GM19372 (cell line): ENCODE data around the gene HDAC7.

Experiments used
- ATAC-seq: cut with Tn5 transposase; IDR thresholded peaks from one replicate; pipeline ENCODE4 v1.9.1; 2021; ENCODE audit warnings: mild to moderate bottlenecking, low read depth, moderate library complexity; ENCODE audit not compliant: unreplicated experiment

The HDAC7 gene

DNA sequence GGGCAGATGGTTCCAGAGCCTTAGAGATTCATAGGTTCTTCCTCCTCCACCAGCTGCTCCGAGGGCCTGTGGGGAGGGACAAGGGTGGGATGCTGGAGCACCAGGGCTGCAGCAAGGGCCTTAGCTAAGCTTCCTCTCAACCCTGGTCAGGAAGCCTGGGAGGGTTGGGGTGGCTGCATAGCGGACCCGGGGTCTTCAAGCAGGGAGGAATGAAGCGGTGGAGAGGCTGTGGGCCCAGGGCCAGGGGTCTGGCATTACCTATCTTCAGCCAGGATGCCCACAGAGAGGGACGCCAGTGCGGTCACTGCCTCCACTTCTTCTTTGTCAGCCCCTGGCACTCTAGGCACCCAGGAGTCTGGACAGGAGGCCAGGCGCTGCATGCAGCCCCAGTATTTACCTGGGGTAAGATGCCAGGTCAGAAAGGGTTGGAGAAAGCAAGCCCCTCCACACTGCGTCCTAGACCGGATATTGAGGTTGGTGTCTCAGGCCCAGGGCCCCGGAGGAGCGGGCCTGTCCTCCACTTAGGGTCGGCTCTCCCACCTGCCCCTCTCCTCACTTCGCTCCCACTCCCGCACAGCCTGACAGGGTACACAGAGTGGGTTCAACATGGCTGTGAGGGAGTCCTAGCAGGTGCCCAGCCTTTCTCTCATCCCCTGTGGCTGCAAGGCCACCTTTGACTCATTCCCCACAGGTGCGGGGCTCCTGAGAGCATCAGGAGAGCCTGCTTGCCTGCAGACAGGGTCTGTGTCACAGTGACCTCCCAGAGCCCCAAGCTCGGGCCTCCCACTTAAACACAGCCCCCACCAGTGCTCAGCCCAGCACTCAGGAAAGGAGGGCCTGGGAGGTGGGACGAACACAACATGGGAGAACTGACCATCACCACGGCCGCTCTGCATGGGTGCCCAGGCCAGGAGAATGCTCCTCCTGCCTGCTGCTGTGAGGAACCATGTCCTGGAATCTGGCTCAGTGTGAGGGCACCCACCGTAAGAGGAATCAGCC is 35.6 kb downstream of the HDAC7 start:
- no peak for ATAC-seq

DNA sequence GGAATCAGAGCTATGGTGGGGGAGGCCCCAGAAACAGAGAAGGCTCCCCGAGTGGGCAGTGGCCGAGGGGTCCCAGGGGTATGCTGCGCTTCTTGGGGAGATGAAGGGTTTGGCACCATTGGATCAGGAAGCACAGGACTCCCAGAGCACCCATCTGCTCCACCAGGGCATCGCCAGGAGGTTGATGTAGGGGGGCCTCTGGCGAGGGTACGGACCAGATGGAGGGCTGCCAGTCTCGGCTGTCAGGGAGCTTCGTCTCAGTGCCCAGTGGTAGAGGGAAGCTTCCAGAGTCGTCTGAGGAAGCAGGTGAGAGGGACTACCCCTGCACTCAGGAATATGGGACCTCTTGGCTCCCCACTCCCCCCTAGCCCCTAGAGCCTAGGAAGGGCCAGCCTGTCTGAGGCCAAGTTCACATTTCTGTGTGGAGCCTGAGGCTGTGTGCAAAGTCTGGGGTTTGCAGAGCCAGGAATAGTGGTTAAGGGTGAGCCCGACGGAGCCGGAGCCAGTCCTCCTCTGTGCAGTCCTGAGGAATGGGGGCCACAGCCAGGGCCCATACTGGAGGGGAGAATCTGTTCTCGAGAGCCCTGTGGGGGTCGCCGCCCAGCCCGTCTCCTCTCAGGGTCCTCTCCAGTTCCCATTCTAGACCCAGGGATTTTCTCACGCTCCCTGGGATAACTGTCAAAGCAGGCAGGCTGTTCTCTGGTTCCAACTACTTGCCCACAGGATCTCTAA is 36.5 kb downstream of the HDAC7 start:
- no peak for ATAC-seq

DNA sequence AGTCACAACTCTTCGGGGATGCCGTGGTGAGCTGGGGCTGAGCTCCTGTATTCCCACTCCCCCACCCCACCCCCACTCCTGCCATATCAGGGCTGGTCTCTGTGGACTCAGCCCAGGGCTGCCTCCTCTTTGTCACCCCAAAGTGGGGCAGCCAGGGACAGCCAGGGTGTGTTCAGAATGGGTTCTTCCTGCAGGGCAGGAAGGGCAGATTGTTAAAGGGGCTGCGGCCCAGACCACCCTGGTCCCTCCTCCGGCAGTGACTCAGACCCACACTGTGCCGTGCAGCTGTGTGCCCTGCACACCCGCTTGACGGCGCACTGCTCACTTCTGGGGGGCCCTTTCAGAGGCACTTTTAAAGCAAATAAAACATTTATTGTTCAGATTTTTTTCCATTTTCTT is 37.3 kb downstream of the HDAC7 start:
- ATAC-seq, result no peak

DNA sequence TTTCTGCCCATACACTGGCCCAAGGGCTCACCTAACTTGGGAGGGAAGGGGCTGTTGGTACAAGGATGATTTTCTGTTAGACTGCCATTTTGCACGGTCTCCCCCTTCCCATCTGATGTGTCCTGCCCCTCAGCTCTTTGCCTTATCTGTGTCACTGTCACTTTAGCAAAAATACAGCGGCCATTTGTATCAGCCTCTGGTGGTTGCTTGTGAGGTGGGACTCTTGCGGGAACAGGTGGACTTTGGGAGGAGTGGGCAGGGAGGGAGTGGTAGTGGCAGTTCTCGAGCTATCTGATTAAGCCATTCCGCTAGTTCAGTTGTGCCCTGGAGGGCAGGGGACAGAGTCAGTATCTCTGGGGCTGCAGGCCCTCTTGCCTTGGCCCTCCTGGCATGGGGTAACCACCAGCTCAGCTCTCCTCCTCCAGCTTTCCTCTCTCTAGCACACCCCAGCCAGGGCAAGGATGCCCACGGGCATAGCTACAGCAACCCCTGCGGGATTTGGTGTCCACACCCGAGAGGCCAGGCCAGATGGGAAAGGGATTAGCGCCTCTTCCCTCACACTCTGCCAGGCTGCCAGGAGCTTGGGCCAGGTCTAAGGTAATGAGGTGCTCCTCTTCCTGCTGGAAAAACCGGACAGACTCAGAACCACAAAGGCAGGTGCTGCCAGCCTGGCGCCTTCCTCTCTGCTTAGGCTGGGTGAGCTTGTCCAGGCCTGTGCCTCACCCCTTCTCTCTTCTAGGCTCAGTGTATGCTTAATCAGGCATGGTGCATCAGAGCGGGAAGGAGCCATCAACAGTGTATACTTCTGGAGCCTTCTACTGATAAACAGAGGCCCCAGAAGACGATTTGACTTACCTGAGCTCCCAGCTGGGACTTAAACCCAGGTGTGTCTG is 38.0 kb downstream of the HDAC7 start:
- ATAC-seq, result no peak

DNA sequence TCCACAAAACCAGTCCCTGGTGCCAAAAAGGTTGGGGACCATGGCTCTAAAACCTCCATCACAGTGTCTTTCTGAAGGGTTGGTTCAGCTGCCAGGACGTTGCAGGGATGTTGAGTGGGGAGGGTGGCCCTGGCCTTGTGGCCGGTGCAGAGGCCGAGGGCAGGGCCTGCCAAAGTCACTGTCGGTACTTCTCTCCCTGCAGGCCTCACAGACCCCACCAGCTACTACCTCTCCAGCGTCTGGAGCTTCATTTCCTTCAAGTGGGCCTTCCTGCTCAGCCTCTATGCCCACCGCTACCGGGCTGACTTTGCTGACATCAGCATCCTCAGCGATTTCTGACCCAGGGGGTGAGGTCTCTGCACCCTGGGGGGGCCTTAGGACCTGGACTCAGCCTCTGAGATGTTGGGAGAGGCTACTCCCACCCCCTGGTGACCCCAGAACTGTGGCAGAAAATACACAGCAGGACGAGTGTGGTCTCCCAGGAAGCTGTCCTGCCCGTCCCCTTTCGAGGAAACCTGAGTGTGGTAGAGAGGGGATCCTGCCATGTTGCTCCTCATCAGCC is 39.7 kb downstream of the HDAC7 start:
- ATAC-seq, result no peak

DNA sequence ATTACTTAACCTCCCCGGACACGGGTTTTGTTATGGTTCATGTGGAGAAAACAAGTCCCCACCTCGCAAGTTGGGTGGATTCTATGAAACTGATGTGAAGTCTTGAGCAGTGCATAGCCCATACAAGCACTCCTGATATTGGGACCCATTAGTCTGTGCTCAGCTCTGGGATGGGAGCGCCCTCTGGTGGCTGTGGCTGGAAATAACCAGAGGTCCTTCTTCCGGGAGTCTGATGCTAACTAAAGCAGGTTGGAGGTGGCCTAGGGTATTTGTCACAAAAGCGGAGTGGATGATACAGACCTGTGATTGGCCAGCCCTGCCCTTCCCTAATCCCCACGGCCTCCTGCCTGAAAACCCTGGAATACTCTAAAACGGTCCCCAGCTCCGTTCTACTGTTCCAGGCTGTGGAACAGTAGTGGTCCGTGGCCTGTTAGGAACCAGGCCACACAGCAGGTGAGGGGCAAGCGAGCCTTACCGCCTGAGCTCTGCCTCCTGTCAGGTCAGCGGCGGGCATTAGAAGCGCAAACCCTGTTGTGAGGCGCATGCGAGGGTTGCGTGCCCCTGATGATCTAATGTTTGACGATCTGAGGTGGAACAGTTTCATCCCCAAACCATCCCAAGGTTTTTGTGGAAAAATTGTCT is 40.3 kb downstream of the HDAC7 start:
- ATAC-seq, result peak; percentile 92

DNA sequence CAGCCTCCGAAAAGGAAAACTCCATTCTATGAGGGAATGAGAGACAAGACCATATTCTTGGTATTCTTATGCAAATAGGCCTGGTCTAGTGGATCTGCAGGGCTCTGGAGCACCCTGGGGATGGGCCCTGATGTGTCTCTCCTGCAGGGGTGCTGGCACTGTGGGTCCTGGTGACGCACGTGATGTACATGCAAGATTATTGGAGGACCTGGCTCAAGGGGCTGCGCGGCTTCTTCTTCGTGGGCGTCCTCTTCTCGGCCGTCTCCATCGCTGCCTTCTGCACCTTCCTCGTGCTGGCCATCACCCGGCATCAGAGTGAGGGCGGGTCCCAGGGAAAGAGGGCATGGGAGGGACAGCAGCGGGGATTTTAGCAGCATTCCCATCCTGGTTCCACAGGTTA is 40.8 kb downstream of the HDAC7 start:
- no peak for ATAC-seq

DNA sequence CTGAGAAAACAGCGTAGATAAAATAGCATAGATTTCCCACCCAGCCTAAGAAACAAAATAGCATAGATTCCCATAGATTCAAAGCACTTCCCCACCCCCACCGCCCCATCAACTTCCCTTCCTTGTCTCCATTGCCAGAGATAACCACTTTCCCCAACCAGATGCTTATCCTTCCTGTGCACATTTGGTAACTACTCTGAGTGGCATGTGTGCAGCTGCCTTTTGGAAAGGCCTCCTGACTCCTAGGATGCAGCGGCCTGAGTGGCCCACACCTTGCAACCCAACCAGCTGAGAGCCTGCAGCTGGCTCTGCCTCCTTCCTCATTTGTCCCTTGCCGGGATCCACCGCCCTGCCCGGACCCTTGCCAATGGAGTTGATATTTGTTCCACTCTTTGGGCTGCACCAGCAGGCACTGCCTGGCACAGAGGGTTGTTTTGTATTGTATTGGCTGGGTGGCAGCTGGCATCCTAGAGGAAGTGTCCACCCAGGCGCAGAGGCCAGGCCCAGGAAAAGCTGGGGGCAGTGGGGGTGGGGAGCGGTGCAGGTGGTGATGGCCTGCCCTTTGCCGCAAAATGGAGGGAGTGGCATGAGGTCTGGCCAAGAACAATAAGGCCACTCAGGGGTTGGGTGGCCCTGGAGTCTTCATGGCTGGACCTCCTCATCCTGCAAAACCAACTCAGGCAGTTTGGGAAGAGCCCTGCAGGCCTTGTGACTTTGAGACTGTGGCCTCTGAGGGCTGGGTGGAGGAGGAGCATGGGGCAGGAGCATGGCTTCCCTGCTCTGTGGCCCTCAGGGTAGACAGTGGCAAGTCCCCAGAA is 41.8 kb downstream of the HDAC7 start:
- no peak for ATAC-seq

DNA sequence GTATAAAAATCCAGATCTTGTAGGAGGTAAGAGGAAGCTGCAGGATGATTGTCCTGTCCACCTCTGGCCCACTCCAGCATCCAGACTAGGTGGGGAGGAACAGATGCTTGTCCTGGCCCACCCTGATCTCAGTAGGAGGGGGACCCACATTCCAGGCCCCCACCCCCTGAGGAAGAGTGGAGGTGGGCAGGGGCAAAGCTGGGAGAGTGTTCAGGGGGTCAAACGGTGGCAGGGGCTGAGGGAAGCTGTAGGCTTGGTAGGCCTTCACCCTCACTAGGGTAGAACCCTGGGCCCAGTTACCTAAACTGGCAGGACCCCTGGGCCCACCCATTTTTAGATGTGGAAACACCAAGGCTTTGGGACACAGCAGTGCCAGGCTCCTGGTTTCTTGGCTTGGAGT is 42.6 kb downstream of the HDAC7 start:
- ATAC-seq, result no peak

DNA sequence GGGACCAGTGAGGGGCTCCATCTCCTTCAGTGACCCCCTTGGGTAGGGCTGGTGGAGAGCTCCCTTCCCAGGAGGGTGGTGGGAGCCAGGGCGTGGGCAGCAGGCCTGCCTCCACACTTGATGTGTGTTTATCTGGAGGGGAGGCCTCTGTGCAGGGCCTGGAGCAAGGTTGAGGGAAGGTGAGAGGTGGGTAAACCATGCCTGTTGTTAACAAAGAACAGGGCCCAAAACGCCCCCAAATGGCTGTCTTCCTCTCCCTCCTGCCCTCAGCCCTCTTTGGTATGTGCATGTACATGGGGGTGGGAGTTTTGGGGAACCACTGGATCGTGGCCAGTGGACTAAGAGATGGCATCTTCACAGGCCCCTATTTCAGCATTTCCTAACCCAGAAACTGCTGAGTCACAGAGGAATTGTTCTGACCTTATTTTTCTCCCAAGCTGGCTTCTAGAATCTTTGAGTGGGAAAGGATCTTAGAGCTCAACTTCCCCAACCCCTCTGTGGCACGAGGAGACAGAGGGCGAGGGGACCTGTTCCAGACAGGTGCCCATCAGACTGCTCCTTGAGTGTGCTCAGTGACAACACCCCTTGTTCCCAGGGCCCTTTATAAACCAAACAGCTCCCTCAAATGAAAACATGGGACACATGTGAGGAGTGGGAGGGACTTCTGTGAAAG is 43.1 kb downstream of the HDAC7 start:
- ATAC-seq, result no peak

DNA sequence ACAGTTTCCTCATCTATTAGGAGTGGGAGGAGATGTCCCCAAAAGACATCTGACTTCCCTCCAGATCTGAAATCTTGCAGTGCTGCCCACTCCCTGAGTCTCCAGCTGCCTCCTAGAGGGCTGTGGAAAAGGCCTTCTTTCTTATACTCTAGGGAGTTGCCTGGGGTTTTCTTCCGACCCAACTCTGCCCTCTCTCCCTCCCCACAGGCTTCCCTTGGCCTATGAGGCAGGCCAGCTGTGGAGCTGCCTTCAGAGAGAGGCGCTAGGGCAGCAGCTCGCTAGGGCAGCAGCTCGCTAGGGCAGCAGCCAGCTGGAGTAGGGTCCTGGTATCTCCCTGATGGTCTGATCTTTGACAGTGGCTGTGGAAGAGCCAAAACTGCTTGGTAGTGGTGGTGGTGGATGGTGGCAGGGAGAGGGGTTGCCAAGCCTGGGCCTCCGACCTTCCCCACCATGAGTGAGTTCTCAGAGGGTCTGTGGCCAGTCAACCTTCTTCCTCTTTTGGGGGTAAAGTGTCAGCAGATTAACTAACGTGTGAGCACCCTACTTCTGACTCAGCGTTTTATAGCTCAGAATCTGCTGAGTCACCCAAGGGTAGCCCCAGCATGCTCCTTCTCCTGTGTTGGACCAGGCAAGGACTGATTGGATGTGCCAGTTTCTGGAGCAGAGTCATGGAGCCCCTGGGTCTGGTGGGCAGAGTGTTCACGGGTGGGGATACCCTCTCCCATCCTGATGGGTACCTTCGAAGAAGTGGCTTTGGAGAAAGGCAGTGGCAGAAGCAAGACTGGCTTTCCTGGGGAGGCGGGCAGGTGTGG is 44.4 kb downstream of the HDAC7 start:
- no peak for ATAC-seq

DNA sequence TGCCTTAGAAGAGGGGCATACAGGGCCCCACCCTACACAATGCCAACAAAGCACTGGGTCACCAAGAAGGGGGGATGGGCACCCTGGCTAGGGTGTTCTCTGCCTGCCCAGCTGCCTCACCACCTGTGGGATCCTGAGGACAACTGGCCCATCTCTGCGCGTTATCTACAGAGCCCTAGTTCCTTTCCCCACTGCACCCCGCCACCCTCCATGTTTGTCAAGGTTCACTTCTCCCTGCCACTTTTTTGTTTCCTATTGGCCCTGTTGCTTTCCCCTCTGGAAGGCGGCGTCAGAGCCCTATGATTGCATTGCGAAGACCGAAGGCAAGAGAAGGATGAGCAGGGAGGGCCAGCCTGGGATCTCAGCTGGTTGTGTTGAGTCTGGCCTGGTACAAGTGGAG is 45.0 kb downstream of the HDAC7 start:
- no peak for ATAC-seq

DNA sequence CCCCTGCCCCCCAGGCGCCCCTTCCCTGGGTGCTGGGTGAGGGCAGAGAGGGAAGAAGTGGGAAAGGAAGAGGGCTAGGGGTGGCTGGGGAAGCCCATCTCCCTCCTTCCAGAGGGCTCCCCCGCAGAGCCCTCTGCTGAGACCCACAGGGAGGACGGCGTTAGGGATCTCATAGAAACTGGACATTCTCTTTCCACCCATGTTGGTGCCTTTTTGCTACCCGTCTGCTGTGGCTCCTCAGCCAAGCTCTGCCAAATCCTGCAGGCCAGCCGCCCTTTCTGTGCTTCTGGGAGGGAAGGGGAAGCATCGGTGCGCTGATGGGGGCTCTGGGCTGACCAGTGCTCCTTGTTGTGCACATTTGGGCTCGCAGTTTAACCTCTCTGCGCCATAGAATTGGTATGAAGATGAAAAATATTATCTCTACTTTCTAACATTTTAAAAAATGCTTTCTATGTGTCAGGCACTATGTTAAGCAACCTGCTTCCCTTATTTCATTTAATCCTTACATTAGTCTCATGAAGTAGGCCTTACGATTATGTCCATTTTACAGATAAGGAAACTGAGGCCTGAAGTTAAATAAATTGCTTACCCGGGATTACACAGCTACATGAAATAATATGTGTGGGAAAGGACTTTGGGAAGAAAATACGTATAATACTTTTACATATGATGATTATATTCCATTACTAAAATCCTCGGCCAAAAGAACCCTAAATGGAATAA is 45.7 kb downstream of the HDAC7 start:
- ATAC-seq, result no peak

DNA sequence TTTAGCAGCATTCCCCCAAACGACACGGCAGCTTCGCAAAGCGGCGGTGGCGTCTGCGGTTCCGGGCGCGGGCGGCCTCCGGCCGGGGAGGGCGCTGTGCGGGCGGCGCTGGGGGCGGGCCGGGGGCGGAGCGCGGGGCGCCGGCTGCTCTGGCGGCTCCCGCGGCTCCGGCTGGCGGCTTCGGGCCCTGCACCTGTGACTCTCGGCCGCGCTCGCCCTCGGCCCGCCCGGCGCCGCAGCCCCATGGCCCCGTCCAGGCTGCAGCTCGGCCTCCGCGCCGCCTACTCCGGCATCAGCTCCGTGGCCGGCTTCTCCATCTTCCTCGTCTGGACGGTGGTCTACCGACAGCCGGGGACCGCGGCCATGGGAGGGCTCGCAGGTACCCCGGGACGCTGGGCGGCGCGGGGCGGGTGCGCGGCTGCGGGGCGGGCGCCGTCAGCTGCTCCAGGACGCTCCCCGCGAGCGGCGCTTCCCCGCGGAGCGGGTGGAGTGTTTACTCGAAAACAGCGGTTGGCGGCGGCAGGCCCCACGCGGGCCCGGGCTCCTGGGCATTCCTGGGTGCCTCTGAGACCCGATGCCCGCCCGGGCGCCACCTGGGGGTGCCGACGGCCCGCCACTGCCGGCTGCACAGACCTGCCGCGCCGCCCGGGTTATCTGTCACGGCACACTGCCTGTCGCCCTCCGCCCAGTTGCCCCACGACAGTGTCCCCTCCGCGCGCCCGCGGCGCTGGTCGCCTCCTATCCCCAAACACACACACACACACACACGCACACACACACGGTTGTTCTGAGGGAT is 46.4 kb downstream of the HDAC7 start, which contains the start of gene SLC48A1:
Gene SLC48A1 (plus strand): TSS at position 177 of the 796 bp plus-strand sequence. CDS start 67 bp downstream, at position 244.
- peak; percentile 77 for ATAC-seq

DNA sequence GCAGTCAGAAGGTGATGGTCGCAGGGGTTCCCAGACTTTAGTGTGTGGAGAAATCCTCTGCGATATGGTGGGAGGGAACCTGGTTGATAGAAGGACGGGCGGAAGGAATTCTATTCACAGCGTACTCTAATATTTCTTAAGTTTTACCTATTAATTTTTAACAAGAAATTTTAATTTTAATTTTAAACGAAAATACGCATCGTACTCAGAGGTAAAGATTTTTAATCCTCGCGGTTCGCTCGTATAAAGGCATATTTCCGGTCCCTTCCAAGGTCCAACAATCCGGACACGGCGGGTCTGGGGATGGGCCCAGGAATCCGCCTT is 47.0 kb downstream of the HDAC7 start:
- ATAC-seq, result no peak

DNA sequence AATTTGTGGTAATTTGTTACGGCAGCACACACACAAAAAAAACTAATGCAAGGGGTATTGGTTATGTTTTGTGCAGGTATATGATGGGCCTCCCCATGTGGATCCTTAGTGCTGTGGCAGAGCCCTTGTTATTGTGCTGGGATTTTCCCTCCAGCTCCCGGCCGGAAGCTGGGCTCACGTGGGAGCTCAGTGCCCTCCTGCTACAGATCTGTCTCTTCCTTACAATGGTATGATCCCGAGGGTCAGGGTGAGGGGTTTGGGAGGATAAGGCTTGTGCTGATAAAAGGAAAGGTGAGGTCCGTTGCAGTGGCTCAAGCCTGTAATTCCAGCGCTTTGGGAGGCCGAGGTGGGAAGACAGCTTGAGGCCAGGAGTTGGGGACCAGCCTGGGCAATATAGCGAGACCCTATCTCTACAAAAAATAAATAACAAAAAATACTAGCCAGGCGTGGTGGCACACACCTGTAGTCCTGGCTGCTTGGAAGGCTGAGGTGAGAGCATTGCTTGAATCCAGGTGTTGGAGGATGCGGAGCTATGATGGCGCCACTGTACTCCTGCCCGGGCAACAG is 47.5 kb downstream of the HDAC7 start:
- ATAC-seq, result no peak
